Stimulated activated CD4-positive, alpha-beta T cell treated with anti-CD3 and anti-CD28 coated beads, Interleukin-4, amount 100 ng/mL, for 24 hours (primary cell): ENCODE measurements around the gene UBL4B.

Experiments used
- DNase-seq: peaks from one replicate; pipeline ENCODE4 v3.0.0-alpha.2; 2020

The UBL4B gene

DNA sequence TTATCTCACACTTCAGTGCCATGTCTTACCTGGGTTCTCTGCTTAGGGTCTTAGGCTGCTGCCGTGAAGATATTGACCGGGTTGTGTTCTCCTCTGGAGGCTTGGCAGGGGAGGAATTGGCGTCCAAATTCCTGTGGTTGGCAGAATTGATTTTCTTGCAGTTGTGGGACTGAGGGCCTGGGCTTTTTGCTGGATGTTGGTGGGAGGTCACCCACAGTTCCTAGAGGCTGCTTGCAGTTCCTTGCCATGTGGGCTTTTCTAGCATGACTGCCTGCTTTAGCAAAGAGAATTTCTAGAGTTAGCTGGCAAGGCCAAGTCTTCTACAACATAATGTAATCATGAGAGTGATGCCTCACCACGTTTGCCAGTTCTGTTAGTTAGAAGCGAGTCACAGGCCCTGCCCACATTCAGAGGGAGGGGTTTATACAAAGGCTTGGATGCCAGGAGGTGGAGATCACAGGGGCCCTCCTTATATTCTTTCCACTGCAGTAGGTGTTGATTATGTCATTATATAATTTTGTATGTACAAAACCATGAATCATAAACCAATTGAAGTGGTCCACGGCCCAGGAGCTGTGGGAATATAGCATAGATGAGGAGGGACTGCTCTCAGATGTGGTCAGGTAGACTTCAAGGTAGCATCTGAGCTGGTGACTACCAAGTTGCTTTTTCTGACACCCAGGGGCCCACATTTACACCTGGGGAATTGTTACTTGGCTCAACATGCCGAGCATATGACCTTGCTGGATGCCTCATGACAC lies 6.6 kb downstream of the UBL4B start:
- DNase-seq: peak; percentile 39

DNA sequence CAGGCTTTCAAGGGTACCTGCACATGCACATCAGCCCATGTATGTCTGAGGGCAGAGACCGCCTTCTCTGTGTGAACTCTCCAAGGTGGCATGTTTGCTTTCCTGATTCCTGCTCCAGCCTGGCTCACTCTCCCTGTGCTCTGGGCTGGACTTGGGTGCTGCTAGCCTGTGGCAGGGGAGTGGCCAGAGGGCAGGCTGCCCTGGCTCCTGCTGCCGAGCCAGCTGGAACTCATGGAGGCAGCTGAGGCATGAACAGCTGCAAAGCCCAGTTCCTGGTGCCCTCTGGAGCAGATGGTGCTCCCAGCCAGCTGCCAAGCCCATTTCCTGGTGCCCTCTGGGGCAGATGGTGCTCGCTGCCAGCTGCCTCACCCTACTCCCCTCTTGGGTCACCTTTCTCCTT lies 7.6 kb downstream of the UBL4B start:
- DNase-seq: no peak

DNA sequence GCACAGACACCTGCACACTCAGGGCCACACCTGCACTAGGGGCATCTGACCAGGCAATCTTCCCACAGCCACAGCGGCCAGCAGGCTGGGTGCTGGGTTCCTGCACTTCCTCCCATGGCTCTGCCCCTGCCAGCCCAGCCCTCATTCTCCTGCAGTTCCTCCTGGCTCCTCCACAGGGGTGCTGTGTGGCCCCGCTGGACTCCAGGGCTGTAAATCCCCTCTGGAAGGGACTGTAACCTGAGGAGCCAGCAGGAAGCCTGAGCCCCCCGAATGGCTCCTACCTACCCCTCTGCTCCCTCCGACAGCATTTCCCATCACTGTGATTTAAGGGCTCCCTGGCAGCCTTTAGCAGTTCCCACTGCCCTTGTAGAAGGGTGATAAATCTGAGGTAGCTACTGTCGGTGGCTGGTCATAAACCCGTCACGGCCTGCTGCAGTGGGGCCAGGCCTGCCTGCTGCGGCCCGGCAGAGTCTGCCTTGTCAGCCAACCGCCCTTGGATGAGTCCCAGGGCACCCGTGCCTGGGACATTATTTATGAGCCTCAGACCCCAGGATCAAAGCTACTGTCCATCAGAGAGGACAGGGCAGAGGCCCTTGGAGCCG lies 8.8 kb downstream of the UBL4B start:
- no peak for DNase-seq

GRCh38 chr1:110123224-110123623 lies 11.0 kb downstream of the UBL4B start:
- DNase-seq: no peak

DNA sequence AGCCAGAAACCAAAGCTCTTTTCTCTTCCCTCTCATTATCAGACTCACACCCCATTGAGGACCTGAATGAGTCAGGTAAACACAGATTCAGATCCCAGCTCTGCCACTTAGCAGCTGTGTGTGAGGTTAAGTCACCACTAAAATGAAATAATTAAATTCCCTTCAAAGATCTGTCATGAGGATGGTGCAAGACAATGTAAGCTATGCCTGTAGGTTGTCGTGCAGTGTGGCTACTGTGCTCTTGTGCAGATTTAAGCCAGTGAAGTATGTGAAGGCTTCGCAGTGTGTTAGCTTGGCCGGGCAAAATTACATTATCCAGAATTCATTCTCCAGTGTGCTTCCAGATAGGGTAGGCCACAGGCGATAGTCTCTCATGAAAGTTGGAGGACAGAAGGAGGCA lies 13.6 kb downstream of the UBL4B start:
- no peak for DNase-seq

- no peak for DNase-seq
These were observed 17.9 kb downstream of the UBL4B start for GRCh38 chr1:110130113-110130591.

DNA sequence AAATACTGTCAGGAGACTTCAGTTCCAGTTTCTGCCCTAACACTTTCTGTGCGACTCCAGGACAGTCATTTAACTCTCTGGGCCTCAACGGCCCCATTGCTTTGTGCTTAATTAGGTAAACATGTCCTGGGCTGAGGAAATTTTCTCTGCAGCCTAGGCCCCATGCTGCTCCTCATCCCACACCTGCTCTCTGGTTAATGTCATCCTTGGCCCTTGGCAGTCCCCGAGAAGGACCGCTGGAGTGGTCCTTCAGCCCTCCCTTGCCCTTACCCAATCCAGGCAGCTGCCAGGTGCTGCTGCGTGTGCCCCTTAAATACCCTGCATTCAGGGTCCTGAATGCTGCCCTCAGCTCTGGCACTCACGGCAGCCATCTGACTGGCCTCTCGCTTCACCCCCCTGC lies 18.7 kb downstream of the UBL4B start:
- no peak for DNase-seq

DNA sequence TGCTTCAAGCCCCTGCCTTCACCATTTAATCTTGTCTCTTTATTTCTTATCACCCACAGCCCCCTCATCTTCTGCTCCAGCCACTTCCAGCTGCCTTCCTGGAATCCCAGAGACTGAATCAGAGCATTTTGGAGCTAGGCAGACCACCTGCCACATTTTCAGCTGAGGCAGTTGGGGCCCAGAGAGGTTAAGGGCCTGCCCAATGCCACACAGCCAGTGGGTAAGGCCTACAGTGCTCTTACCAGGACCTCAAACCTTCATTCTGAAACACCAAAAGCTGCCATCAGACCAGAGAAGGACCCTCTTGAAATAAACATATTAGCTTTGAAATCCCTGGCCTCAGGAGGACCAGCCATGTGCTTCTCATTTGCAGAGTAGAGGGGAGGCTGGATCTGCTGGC lies 20.4 kb downstream of the UBL4B start:
- DNase-seq: no peak

- no peak for DNase-seq
These were observed 21.2 kb downstream of the UBL4B start for GRCh38 chr1:110133436-110133835.

DNA sequence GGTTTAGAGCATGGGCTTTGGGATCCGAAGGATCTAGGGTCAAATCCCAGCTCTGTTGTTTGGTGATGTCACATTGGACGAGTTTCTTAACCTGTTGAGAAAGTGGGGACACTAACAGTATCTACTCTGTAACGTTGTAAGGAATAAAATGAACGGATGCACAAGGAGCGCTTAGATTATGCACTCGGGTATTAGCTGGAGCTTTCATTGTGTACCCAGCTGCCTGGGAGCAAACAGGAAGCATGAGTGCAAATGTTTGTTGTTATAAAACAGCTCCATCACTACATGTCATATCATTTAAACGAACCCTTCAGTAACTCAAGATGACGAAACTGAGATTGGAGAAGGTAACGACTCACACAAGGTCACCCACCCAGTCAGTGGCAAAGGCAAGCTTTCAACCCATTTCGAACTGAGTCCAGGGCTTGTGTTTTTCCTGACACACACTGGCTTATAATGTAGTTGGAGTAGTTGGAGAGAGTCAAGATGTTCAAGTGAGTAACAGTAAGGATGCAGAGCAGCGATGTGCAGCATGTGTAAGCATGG lies 21.9 kb downstream of the UBL4B start:
- no peak for DNase-seq

DNA sequence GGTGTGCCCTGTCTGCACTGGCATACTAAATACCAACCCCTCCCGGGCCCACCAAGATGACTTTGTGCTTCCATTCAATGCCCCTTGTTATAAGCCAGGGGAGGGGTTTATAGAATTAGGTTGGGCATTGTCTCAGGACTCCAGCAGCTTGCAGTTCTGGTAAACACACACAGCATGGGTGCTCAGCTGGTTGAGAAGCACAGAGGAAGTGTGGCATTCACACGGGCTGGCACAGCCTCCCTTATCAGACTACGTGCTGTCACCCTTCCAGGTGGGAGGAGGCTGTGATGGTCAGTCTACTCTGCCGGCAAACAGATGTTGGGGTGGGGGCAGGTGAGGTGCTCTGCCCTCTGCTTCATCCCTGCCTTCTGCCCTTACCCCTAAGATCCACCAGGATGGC lies 23.0 kb downstream of the UBL4B start:
- DNase-seq: no peak

DNA sequence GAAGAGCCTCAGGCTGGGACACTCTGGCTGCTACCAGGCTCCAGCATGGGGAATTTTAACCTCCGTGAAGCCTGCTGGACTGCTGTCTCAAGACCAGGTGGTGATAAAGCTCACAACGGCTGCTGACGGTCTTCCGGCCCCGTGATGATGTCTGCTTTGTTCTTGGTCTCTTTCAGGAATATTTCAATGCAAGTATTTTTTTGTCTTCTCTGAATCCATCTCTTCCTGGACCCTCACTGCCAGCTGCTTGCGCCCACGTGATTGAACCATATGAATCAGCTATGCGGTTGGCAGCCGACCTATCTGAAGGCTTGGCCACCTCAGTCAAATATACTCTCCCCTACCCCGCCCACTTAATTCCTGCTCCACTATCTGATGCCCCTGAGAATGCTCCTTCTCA lies 23.4 kb downstream of the UBL4B start:
- DNase-seq: no peak

GRCh38 chr1:110136911-110137310 lies 24.7 kb downstream of the UBL4B start:
- DNase-seq: peak; percentile 19

DNA sequence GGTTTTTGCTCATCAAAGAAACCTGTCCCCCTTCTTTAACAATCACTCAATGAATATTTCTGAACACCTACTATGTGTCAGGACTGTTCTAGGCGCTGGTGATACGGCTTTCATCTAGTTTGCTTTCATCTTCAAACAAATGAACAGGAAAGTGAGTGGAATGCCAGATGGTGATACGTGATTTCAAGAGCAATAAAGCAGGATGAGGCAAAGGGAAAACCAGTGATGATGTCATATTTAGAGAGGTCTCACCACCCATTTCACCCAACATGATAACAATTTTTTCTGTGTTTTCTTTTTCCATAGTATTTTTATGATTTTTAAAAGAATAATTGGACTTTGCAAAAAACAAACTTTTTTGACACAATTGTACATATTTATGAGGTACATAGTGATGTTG lies 26.7 kb downstream of the UBL4B start:
- no peak for DNase-seq

GRCh38 chr1:110144366-110144765 lies 32.1 kb downstream of the UBL4B start:
- no peak for DNase-seq

DNA sequence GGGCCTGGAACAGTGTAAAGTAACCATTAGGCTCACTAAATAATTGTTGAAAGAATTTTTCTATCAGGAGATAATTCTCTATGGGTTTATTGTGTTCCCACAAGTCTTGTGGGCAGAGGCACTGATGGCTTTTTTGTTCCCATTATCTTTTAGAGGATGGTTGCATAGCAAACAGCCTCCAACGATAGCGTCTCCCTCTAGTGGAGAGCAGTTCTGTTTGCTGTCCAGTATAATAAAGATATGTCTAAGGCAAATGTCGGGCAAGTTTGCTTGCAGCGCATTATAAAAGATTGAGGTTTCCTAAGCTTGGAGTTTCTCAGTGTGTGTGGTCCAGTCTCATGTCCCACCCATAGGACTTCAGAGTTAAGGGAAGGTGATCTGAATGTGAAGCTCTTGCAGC lies 36.7 kb downstream of the UBL4B start:
- DNase-seq: no peak

- peak; percentile 33 for DNase-seq
These were observed 38.3 kb downstream of the UBL4B start, which contains the start of gene SLC6A17 for GRCh38 chr1:110150330-110151174. TSS of gene SLC6A17 (plus strand) at chr1:110150494. CDS start at chr1:110166930, 16,436 bp downstream.

DNA sequence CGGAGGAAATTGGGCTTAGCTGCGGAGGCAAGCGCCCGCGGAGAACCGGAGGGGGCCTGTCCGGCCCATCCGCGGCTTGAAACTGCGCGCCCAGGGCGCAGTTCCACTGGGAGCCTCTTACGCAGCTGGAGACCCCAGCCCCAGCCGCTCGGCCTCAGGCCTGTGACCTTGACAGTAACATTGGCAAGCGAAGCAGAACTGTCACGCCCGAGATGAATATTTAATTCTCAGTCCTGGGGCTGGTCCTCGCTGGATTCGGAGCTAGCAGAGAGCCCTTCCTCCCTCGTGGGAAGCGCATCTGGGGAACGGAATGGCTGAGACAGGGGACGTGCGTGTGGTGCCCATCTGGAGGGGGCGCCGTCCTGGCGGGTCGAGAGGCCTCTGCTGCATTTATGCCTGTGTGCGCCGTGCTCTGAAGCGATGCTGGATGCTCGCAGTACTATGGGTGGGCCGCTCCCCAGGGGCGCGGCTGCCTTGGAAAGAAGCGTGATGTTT lies 39.0 kb downstream of the UBL4B start:
- DNase-seq: no peak

DNA sequence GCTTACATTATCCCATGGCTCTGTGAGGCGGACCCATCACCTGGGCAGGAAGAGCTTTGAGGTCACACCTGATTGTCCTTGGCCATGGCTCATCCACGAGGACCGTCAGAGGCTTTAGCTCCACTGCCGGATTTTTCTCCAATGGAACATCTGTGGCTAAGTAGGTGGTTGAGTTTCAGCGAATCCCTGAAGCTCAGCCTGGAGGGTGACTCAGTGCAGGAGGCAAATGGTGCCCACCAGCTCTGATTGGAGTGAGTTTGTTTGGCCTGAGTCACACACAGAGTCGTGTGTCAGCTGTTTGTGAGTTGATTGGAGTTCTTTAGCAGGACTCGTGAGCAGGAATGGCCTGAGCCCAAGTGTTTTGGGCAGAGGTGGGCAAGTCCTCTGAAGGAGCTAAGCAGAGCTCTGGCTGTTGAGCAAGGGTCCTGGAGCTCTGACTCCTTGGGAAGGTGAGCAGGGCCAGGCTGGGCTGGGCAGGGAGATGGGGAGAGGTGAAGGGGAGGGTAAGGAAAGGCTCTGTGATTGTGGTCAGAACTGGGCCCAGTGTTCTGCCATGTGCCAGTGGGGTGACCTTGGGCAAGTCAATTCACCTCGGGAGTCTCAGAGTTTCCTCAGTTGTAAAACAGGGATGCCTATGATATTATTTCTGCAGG lies 40.0 kb downstream of the UBL4B start:
- no peak for DNase-seq

DNA sequence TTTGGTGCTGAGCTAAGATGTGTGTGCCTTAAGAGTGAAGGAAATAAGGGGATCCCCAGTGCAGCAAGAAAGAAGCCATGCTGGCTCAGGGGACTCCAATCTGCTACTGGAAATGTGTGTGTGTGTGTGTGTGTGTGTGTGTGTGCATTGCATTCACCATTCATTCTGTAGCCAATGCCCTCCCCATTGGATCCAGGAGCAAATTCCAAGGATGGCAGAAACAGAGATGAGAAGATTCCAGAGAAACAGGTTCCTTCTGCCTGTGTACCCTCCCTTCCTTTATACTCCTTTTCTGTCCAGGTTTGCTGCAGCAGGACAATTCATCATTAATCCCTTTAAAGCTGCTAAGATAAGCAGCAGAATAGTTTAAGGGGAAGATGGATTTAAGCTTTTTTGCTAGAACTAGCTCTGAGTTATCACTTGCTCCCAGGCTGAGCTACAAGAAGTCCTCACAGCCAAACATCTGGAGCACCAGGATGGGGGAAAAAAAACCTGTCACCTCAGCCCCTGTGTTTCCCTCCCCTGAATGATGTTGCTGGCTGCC lies 41.2 kb downstream of the UBL4B start:
- DNase-seq: no peak

DNA sequence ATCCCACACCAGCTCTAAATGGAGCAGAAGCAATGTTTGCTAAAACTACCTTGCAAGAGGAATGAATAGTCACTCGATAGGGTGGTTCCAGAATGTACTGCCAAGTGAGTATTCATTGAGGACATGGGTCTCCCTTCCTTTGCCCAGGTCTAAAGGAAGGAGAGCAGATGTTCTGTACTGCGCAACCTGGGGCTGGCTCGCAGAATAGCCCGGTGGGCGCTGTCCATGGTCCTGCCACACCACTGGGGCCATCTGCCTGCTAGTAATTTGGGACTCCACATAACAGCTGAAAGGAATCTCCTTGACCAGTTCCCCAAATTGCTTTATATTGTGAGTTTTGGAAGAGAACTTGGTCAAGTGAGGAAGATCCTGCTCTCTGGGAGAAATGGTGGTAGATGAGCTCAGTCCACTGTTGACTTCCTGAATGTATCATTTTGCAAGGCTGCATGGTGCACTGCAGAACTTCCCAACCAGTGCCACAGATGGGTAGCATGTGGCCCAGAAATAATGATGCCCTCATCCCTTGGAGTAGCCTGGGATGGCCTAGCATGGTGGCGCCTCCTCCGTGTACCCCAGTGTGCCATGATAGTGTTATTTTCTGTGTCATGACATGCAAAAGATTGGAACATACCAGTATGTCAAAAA lies 43.8 kb downstream of the UBL4B start:
- DNase-seq: peak; percentile 31

DNA sequence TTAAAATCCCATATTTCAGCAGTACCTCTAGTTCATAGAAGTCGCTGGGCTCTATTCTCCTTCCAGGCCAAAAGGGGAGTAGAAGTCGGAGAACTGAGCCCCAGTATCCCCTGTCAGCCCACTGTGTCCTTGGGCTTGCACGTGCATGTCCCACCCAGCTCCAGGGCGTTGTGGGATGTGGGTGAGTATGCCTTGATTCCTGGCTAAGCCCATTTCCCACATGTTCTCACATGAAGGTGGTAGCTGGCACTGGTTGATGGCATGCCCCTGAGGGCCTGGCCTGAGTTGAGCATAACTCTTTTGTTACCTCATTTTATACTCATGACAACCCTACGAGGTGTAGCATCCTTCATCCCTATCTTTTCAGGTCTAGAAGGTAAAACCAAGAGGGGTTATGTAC lies 46.0 kb downstream of the UBL4B start:
- DNase-seq: no peak
